Activated CD8-positive, alpha-beta memory T cell treated with anti-CD3 and anti-CD28 coated beads, Interleukin-2, amount 50 U/mL, for 48 hours (primary cell): Measurements from ENCODE around the gene ANKRD50.

Experiments
- DNase-seq: peaks from one replicate; pipeline ENCODE4 v3.0.0-alpha.2; 2020

ANKRD50 gene

GRCh38 chr4:124705393-124705792 is 7.1 kb downstream of the ANKRD50 start:
- no peak for DNase-seq

DNA sequence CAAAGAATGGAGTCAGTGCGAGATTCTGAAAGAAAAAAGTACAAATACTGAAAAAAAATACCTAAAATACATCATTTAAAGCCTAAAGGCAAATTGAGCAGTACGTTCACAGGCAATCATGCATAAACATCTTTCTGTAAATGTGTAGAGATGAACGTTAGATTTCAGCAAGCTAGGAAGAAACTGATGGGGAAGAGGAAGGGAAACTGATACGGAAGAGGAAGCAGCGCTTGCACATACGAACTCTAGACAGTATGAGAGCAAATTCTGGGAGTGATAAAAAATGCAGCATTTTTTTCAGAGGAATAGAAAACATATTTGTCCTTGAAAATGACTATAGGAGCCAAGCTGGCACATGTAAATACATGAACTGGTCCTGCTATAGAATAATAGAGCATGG is 9.4 kb downstream of the ANKRD50 start:
- DNase-seq, result no peak

- no peak for DNase-seq
Measured at GRCh38 chr4:124697441-124697840, 15.1 kb downstream of the ANKRD50 start.

DNA sequence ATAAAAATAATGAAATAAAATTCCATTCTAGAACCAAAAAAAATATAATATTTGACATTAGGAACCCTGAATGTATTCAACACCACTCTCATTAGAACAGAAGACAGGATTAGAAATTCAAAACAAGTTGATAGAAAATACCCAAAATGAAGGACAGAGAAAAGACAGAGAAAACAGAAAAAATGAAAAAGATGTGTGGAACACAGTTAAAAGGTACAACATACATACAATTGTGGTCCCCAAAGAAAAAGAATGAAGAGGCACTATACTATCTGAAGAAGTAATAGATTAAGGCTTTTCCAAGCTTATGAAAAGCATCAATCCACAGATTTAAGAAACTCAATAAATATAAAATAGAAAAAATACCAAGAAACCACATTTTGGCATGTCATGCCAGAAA is 16.4 kb downstream of the ANKRD50 start:
- DNase-seq, result no peak

DNA sequence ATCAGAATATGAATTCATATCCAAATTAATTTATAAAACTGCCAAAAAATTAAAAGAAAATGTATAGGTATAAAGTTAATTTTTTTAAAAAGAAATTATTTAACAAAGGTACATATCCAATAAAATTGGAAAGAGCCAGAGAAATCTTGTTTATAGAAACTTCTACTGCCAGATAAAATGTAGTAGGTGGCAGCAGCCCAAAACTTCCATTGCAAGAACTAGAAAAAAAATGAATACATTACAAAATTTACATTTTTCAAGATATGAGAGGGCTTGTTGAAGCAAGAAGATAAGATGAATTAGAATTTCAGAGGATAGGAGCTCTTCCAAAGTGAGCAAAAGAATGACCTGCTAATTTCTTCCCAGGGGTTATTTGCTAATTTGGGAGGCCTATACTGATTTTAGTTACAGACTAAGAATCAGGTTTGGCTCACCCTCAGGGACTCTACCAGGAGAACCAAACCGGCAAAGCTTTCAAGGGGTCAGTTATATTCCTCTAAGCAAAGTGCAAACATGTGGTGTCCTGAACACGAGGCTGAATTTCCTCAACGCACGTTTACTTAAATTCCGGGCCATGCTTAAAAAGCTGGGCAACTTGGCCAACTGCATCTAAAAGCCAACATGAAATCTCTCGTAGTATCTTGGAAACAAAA is 17.5 kb downstream of the ANKRD50 start:
- no peak for DNase-seq

GRCh38 chr4:124694306-124694705 is 18.2 kb downstream of the ANKRD50 start:
- DNase-seq, result no peak

- DNase-seq, result no peak
Measured at GRCh38 chr4:124691801-124692200, 20.7 kb downstream of the ANKRD50 start.

- DNase-seq, result no peak
Measured at GRCh38 chr4:124686279-124686678, 26.3 kb downstream of the ANKRD50 start.

DNA sequence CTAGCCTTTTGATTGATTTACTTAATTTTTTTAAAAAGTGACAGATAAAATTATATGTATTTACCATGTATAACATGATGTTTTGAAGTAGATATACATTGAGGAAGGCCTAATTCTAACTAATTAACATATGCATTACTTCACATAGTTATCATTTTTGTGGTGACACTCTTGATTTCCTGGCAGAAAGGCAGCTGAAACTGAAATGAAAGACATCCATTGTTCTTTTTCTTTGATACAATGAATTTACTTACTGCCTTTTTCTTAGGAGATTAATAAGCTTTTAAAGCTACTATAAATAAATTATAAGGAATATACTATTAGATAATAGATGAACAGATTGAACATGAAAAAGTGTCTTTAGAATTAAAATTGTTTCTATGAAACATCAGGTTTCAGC is 26.7 kb downstream of the ANKRD50 start:
- DNase-seq, result no peak

- no peak for DNase-seq
Measured at GRCh38 chr4:124684301-124684700, 28.2 kb downstream of the ANKRD50 start.

- no peak for DNase-seq
Measured at GRCh38 chr4:124682384-124682783, 30.1 kb downstream of the ANKRD50 start.

DNA sequence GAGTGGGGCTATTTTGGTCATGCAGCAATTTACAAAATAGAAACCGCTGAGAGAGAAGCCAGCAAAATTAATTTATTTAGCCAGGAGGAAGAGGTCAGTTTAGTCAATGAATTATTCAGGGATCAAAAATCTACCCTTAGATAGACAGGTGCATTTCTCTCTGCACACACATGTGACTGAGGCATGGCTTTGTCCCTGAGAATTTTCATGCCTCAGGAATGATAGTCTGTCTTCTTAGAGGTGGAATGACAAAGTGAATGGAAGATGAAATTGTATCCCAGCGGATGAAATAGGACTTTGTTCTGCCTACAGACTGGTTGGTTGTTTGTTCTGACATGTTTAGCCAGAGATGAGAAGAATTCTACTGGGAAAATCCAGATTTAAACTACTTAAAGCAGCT is 46.0 kb downstream of the ANKRD50 start:
- DNase-seq, result no peak

DNA sequence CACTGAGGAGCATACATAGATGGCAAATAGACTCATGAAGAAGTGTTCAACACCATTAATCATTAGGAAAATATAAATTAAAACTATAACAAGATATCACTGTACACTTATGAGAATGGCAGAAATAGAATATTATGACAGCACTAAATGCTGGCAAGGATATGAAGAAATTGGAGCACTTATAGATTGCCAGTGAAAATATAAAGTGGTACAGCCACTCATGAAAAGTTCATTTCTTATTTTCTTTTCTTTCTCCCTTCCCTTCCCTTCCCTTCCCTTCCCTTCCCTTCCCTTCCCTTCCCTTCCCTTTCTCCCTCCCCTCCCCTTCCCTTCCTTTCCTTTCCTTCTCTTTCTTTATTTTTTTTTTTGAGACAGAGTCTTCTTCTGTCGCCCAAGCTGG is 53.7 kb downstream of the ANKRD50 start:
- DNase-seq, result no peak

GRCh38 chr4:124650614-124651013 is 61.9 kb downstream of the ANKRD50 start:
- DNase-seq, result no peak

DNA sequence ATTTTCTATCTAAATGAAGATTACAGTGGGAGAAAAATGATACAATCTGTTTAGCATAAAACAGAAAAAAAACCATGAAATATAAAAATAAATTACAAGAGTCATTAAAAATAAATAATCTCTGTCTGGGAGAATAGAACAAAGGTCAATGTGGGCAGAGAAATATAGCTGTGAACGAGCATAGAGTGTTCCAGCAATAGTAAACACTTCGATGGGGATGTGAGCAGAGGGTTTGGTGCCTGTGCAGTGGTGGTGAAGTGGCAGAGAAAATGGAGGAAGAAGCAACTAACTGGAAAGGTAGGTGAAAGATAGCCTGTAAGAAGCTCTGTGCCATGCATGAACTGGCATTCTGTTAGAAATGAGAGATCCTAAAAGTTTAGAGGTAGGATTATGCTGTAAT is 64.9 kb downstream of the ANKRD50 start:
- no peak for DNase-seq

DNA sequence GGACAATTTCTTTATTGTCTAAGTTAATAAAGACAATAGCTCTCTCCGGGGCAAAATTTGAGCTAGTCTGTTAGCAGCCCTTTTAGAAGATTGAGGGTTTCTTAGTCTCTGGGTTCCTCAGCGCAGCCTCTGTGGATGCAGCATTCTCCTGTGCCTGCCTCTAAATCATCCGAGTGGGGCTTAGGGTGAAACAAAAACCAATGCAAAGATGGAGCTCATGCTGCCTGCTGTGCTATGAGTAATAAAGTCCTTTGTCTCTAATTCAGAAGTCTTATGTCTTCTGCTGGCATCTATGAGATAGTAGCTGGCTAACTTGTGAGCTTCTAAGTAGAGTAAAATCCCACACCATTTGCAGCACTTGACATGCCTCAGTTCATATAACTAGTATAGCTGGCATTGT is 67.9 kb downstream of the ANKRD50 start:
- DNase-seq, result no peak

GRCh38 chr4:124642846-124643245 is 69.7 kb downstream of the ANKRD50 start:
- DNase-seq, result no peak

DNA sequence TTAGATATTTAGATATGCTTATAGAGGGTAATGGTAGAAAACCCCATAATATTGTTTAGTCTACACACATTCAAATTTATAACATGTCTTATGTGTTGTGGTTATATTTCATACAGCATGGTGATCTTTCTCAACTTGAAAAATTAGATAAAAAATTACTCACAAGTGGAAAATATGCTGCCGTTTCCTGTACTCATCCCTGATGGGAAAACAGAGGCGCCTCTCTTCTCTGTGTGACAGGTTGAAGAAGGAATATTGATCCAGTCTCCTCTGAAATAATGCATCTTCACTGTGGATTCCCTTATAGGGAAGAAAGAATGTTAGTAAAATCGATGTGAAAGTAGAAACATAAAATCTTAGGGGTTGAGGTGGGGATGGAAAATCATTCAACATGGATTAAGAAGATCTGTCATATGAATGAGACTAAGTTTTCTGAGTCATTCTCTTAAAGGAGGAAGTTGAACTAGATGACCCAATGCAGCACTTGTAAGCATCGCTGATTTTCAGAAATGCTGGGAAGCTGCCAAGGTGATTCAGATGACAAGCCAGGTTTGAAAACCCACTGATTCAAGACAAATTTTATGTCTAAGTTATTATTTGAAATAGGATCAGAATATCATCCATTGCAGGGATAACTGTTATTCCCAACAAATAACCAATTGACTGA is 70.7 kb downstream of the ANKRD50 start:
- DNase-seq, result no peak

- no peak for DNase-seq
Measured at GRCh38 chr4:124640022-124640730, 72.4 kb downstream of the ANKRD50 start.

- DNase-seq, result no peak
Measured at GRCh38 chr4:124637321-124637720, 75.2 kb downstream of the ANKRD50 start.

DNA sequence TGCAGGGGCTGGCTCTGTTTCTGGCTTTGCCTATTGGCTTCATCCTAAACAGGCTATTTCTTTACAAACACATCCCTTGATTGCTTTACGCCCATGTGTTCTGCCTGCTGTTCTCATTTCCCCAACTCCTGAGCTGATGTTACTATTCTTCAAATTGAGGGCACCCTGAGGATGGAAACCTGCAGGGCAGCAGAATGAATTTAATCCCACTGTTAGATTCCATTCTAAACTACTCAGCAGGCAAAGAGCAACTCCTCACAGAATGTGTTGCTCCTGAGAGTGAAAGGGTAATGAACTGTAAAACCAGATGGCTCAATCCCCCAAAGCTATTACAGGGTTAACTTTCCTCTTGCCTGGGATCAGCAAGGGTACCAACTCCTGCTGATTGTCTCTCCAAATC is 75.7 kb downstream of the ANKRD50 start:
- DNase-seq, result no peak

DNA sequence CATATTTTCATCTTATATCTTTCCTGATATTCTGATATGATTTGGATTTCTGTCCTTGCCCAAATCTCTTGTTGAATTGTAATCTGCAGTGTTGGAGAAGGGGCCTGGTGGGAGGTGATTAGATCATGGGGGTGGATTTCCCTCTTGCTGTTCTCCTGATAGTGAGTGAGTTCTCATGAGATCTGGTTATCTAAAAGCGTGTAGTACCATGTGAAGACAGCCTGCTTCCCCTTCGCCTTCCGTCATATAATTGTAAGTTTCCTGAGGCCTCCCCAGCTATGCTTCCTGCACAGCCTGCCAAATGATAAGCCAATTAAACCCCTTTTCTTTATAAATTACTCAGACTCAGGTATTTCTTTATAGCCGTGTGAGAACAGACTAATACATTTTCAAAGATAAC is 77.2 kb downstream of the ANKRD50 start:
- DNase-seq, result no peak

DNA sequence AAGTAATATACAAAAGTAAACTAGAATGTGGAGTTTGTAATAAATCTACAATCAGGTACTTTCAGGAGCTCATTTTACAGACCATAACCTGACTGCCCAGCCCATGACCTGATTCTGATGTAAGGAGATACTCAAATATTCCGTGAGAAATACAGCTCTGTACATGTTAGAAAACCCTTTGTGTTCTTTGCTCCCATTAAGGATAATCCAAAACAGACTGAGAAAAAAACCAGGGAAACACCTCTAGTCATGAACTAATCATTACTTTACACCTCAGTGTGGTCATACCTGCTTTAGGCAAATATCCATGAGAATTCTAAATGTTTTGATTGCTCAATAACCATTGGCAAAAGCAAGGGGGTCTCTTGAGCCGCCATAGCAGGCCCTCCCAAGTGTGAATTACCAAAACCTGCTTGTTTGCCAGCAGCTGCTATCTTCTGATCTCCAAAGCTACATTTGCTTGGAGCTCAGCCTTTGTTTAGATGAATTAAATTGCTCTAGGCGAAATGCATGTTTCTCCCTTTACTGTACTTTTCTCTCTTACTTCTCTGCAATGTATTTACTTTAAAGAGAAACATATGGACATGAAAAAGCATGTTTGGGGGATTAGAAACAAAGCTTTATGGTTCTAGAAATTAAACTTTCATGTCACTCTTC is 79.1 kb downstream of the ANKRD50 start:
- no peak for DNase-seq

DNA sequence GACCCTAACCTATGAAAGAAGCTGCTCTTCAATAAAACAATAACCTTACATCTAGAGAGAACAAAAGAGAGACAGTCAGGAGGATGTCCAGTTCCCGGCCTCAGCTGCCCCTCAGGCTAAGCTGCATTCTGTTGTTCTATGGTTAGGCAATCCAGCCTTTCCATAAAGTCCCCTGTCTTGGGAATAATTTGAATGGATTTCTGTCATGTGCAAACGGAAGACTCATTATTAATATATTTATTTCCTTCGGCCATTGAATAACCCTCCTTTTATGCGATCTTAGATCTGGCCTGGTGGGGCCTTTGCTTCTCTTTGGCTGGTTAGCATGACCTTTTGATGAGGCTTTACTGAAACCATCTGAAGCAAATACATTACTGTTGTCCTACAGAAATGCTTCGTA is 80.1 kb downstream of the ANKRD50 start:
- DNase-seq, result no peak
